GM23338 (cell line): ENCODE data around the gene MAGI1. TPM values are rescaled to one million over a fixed set of nuclear protein-coding genes. Genes with fewer than 3 reads are reported as not detected.

Experiments
- ATAC-seq: fragments of 200-7000 bp; cut with Tn5 transposase; 3 replicates; pipeline ENCODE4 v1.9.1; 2020
- DNase-seq: peaks from one replicate; pipeline ENCODE4 v3.0.0-alpha.2; 2015; ENCODE audit warnings: low spot score
- H2AFZ ChIP-seq: fragments of 200-600 bp; sonication (generic); 2 replicates; pipeline ENCODE4 v1.8.0; 2016; ENCODE audit warnings: antibody characterized with exemption, mild to moderate bottlenecking, moderate library complexity
- H3F3A ChIP-seq: fragments of 200-600 bp; sonication (generic); replicated peaks from 2 replicates; pipeline ENCODE4 v1.8.0; 2017; ENCODE audit warnings: antibody characterized with exemption, mixed run types, low read depth
- H3K27ac ChIP-seq: fragments of 200-600 bp; sonication (generic); 2 replicates; pipeline ENCODE4 v1.6.1; 2016; ENCODE audit warnings: low read depth
- H3K27me3 ChIP-seq: fragments of 200-600 bp; sonication (generic); 2 replicates; pipeline ENCODE4 v1.8.0; 2016; ENCODE audit warnings: mild to moderate bottlenecking, mixed run types, moderate library complexity; ENCODE audit not compliant: insufficient read depth
- H3K36me3 ChIP-seq: fragments of 200-600 bp; sonication (generic); 2 replicates; pipeline ENCODE4 v1.8.0; 2016; ENCODE audit warnings: mild to moderate bottlenecking; ENCODE audit not compliant: insufficient read depth
- H3K4me1 ChIP-seq: fragments of 200-600 bp; sonication (generic); 2 replicates; pipeline ENCODE4 v1.8.0; 2016; ENCODE audit warnings: mild to moderate bottlenecking, moderate library complexity; ENCODE audit not compliant: insufficient read depth
- H3K4me2 ChIP-seq: fragments of 200-600 bp; sonication (generic); 2 replicates; pipeline ENCODE4 v1.7.1; 2017; ENCODE audit warnings: mixed run types
- H3K4me3 ChIP-seq: fragments of 200-600 bp; sonication (generic); 2 replicates; pipeline ENCODE4 v1.6.1; 2016; ENCODE audit warnings: mixed run types
- H3K79me2 ChIP-seq: fragments of 200-600 bp; sonication (generic); replicated peaks from 2 replicates; pipeline ENCODE4 v1.8.0; 2017; ENCODE audit warnings: mild to moderate bottlenecking; ENCODE audit not compliant: insufficient read depth
- H3K9me2 ChIP-seq: fragments of 200-600 bp; sonication (generic); 2 replicates; pipeline ENCODE4 v1.8.0; 2017; ENCODE audit not compliant: insufficient read depth
- H4K20me1 ChIP-seq: fragments of 200-600 bp; sonication (generic); replicated peaks from 2 replicates; pipeline ENCODE4 v1.8.0; 2017; ENCODE audit warnings: mild to moderate bottlenecking; ENCODE audit not compliant: insufficient read depth
- H3K27ac Mint-ChIP-seq: 2 replicates; pipeline ENCODE4 v1.8.0; 2020; ENCODE audit warnings: inconsistent platforms, mild to moderate bottlenecking, moderate library complexity, mixed read lengths
- H3K27me3 Mint-ChIP-seq: 3 replicates; pipeline ENCODE4 v1.8.0; 2022; ENCODE audit warnings: low read depth, mild to moderate bottlenecking, moderate library complexity, mixed read lengths, inconsistent platforms; ENCODE audit not compliant: insufficient read depth, poor library complexity
- H3K36me3 Mint-ChIP-seq: 3 replicates; pipeline ENCODE4 v1.8.0; 2021; ENCODE audit warnings: low read depth, mild to moderate bottlenecking, inconsistent platforms, moderate library complexity, mixed read lengths
- H3K4me1 Mint-ChIP-seq: 3 replicates; pipeline ENCODE4 v1.8.0; 2020; ENCODE audit warnings: mild to moderate bottlenecking, inconsistent platforms, mixed read lengths
- H3K4me3 Mint-ChIP-seq: 3 replicates; pipeline ENCODE4 v1.8.0; 2021; ENCODE audit warnings: moderate library complexity, mild to moderate bottlenecking, inconsistent platforms, mixed read lengths
- H3K9me3 Mint-ChIP-seq: 3 replicates; pipeline ENCODE4 v1.8.0; 2020; ENCODE audit warnings: moderate library complexity, mild to moderate bottlenecking, inconsistent platforms, mixed read lengths
- CTCF ChIP-seq, 2 experiments: fragments of 200-600 bp in 1 of 2; sonication (generic) in 1 of 2; conservative IDR thresholded peaks; 2 replicates each; pipeline versions ENCODE4 v1.5.1 to v1.6.1; 2016 to 2017; ENCODE audit warnings: antibody characterized with exemption in 2 of 2, low read depth in 2 of 2, mild to moderate bottlenecking in 2 of 2, moderate library complexity in 1 of 2
- ETS1 ChIP-seq: IDR thresholded peaks from 2 replicates; pipeline ENCODE4 v1.6.1; 2016; ENCODE audit warnings: antibody characterized with exemption
- EZH2 ChIP-seq: fragments of 200-600 bp; sonication (generic); IDR thresholded peaks from one replicate; pipeline ENCODE4 v1.8.0; 2017; ENCODE audit warnings: antibody characterized with exemption, mild to moderate bottlenecking, low read depth; ENCODE audit not compliant: unreplicated experiment
- NANOG ChIP-seq: IDR thresholded peaks from 2 replicates; pipeline ENCODE4 v1.6.1; 2016; ENCODE audit warnings: antibody characterized with exemption, borderline replicate concordance
- POLR2AphosphoS5 ChIP-seq: IDR thresholded peaks from 2 replicates; pipeline ENCODE4 v1.6.1; 2016; ENCODE audit warnings: antibody characterized with exemption, low read depth
- ZNF114 ChIP-seq: fragments of 250-450 bp; sonication (Bioruptor Pico); IDR thresholded peaks from 2 replicates; pipeline ENCODE4 v1.5.0; 2020; ENCODE audit warnings: mild to moderate bottlenecking, moderate library complexity
- ZNF331 ChIP-seq: fragments of 250-450 bp; sonication (Bioruptor Pico); IDR thresholded peaks from 2 replicates; pipeline ENCODE4 v1.5.0; 2020; ENCODE audit warnings: low read depth, mild to moderate bottlenecking, moderate library complexity
- ZNF462 ChIP-seq: fragments of 250-450 bp; sonication (Bioruptor Pico); IDR thresholded peaks from 2 replicates; pipeline ENCODE4 v1.5.0; 2020; ENCODE audit warnings: mild to moderate bottlenecking, moderate library complexity
- polyA plus RNA-seq: library from polyadenylated mRNA; unstranded; fragments of >200 nt; fragmentation: Nextera tagmentation; extraction: Ambion mirVana; gene quantifications from 2 replicates; pipeline ENCODE4 v1.2.1, GENCODE V29; 2016
- total RNA-seq: library from RNA; depleted of rRNA; stranded (reverse); fragments of >200 nt; shearing (Covaris generic); gene quantifications from 2 replicates; pipeline ENCODE4 v1.2.3, GENCODE V29; 2014

Gene MAGI1
- total and polyA plus RNA-seq, 2 experiments from 2014 or later, result 27.4 to 71.2 TPM

GRCh38 chr3:65703026-65703425, 335.7 kb downstream of the MAGI1 start:
- DNase-seq (no peak), ATAC-seq (no peak)
- Histone ChIP-seq H3K36me3 (no peaks in the 10 kb centered on the region), H3K4me1 (no peaks in the 10 kb centered on the region), H3K27me3 (no peaks in the 10 kb centered on the region), H3K27ac (no peak overlapping the region), H3K9me2 (0 out of 2 replicates have a peak, but pooled peaks cover 7% of the 10 kb centered on the region), H3K79me2 (peaks cover 4% of the 10 kb centered on the region; the same call in 1 of the 2 replicates), H3K4me3 (no peak overlapping the region), H3K4me2 (no peak overlapping the region), H2AFZ (no peak overlapping the region), H4K20me1 (no peaks in the 10 kb centered on the region), H3F3A (no peaks in the 10 kb centered on the region)
- Mint-ChIP-seq H3K27ac (no peak overlapping the region), H3K4me1 (peaks cover 9% of the 10 kb centered on the region), H3K36me3 (peaks cover 3% of the 10 kb centered on the region; the same call in 2 of the 3 replicates), H3K4me3 (no peak overlapping the region), H3K27me3 (no peaks in the 10 kb centered on the region), H3K9me3 (peaks cover 3% of the 10 kb centered on the region; the same call in 2 of the 3 replicates)
- TF ChIP-seq ZNF114 (CRISPR knock-in tag) (no peak), NANOG (no peak), CTCF (conservative IDR thresholded peaks at IDR 0.05; ENCODE audit: low read depth in 2 of 2) (no peak), ETS1 (no peak), POLR2AphosphoS5 (no peak), ZNF331 (CRISPR knock-in tag) (no peak), ZNF462 (CRISPR knock-in tag) (no peak), EZH2 (no peak)
